Germinal center (tissue), 1 donor: ENCODE data around the gene SLX9.
"Not testable (repeated sequence)": the region's sequence is repeated elsewhere in the genome, so short reads cannot be mapped to it uniquely, and the experiment has no call there.

Experiments
- DNase-seq: peaks from one replicate; pipeline ENCODE4 v3.0.0; 2012; ENCODE audit warnings: mixed read lengths, low spot score

Gene SLX9

DNA sequence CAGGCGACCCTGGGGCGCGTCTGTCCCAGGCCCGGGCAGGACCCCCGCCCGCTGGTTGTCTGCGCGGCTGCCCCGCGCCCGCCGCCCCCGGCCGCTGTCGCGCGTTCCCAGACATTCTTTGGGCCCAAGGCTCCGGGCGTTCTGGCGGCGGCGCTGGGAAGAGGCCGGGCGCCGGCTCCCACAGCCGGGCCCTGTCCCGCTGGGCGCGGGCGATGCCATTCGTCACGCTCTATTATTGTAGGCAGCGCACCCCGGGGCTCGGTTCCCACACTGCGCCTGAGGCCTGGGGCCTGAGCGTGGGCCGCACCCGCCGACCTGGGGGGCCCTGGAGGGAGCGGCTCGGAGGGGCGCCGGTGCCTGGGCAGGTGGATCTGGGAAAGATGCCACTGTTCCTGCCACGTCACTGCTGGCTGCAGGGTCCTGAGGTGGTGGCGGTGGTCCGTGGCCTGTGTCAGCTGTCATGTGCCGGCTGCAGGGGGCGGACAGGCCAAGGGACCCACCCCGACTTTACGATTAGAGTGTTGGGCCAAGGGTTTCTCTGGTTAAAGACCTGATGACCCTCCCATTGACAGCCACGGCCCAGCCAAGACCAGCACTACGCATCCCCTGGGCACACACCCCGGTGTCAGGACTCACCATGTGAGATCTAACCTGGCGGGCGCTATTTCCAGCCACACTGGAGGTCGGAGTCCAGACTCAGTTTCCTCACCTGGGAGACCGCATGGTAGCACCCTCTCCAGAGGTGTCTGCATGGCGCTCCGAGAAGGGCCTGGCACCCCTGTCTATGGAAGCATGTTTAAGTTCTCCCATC lies 79.5 kb downstream of the SLX9 start:
- DNase-seq: no peak

DNA sequence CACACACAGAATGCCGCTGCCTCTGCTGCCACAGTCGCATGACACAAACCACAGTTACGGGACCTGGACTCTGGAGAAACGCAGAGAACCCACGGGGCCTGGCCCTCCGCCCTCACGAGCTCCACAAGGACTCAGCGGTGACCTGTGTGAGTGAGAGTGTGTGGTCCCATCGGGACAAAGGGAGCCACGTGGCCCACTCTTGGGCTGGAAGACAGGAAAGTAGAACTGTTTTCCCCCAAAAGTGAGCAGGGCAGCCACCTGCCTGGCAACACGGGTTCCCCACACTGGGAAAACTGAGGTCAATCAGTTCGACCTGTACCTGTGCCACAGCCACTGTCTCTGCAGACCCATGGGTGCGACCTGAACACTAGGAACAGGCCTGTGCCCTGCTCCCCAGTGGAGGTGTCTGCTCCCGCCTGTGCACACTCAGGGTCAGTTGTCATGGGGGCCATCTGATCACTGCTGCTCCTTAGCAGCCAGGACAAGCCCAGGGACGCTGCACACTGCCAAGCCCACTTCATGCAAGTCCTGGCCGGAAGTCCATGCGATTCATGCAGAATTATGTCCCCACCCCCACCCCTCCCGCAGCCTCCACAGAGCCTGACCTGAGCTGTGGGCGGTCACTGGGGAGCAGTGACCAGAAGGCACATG lies 80.2 kb downstream of the SLX9 start:
- DNase-seq: no peak

DNA sequence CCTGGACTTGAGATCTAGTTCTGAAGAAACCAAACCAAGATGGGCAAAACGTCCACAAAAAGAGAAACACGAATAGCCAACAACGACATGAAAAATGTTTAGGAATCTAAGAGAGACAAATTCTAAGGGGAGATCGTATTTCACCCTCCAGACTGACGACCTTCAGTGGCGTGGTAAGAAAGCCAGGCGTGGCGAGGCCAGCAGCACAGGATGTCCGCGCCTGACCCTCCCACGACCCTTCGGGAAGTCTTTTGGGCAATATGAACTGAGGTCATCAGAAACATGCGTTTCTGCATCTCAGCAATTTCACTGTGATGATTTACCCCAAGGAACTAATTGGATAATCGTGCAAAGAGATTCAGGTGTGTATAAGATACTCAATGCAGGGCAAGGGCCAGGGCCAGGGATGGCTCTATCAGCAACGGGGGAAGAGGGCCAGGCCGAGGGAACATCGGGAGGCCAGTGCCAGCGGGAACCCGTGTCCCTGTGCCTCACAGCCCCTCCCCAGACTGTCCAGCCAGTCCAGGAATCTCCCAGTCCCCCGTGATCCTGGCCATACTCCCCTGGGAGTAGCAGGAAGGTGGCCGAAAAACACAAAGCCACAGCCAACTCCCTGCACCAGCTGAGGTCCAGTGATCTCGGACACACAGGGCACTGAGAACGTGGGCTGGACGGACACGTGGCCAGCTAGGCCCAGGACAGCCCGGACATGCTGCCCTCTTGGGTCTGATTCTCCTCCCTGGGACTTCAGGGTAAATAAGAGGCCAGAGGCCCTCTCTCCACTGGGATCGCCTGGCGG lies 81.0 kb downstream of the SLX9 start:
- DNase-seq: no peak

DNA sequence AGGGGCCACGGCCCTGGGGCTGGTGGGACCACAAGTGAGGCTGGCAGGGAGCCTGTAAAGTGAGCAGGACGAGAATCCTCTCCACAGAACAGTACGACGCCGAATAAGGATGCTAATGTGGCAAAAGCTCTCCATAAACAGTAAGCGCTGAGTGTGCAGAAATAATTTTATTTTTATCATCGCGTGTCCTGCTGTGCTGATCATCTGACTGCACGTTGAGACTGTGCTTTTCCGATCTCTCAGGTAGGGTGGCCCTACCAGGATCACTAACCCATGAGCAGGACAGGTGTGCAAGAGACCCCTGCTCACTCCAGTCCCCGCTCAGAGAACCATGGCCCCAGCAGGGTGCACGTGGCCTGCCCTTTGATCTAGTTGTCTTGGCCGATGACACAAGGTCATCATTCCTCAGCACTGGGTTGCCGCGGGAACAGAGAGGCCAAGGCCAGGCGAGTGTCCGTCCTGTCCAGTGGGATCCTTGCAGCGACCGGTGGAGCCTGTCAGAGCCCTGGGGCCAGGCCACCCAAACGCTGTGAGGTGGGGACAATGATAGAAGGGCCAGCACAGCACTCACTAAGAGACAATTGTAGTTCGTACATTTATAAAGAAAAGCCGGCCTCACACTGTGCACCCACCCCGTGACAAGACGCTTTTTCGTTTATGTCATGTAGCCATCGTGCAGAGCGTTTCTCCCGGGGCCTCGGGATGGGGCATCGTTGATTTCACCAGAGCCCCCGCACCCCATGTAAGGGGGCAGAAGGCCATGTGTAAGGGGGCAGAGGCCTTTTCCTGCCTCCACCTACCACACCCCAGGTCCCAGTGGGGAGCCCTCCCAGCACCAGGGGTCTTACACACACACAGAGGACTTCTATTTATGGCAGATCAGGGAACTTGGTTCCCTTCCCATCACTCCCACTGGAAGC lies 81.9 kb downstream of the SLX9 start:
- no peak for DNase-seq

DNA sequence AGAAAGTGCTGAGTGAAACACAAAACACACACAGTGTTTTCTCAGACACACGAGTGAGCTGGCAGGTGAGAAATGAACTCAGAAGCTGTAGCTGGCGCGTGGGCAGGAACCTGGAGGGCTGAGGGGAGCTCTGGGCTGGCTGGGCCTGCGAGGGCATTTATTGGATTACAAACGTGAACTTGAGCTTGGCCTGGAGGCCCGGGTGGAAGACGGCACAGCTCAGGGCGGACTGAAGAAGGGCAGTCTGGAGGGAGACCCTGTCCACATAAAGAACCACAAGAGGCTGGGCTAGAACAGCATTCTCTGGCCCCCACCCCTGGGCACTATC lies 82.5 kb downstream of the SLX9 start:
- DNase-seq: no peak

DNA sequence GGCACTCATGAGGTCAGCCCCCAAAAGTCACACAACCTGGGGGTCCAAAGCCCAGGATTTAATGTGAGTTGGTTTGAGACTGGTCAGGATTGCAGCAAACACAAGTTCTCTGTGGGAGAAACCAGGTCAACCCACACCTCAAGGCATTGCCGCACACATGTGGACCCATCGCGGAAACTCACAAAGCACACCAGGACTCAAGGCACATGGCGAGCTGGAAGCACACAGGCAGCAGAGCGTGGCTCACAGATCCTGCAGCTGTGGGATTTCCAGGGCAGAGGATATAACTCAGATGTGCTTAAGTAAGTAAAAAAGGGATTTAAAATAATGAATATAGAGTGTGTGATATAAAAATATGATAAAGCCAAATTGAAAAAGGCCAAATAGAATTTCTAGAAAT lies 82.9 kb downstream of the SLX9 start:
- DNase-seq: no peak

DNA sequence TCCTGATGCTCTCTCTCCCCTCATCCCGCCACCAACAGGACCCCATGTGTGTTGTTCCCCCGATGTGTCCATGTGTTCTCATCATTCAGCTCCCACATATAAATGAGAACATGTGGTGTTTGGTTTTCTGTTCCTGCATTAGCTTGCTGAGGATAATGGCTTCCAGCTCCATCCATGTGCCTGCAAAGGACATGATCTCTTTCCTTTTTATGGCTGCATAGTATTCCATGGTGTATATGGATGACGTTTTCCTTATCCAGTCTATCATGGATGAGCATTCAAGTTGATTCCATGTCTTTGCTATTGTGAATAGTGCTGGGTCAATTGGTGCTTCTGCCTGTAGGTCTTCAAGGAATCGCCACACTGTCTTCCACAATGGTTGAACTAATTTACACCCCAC lies 84.7 kb downstream of the SLX9 start:
- not testable (repeated sequence) for DNase-seq

DNA sequence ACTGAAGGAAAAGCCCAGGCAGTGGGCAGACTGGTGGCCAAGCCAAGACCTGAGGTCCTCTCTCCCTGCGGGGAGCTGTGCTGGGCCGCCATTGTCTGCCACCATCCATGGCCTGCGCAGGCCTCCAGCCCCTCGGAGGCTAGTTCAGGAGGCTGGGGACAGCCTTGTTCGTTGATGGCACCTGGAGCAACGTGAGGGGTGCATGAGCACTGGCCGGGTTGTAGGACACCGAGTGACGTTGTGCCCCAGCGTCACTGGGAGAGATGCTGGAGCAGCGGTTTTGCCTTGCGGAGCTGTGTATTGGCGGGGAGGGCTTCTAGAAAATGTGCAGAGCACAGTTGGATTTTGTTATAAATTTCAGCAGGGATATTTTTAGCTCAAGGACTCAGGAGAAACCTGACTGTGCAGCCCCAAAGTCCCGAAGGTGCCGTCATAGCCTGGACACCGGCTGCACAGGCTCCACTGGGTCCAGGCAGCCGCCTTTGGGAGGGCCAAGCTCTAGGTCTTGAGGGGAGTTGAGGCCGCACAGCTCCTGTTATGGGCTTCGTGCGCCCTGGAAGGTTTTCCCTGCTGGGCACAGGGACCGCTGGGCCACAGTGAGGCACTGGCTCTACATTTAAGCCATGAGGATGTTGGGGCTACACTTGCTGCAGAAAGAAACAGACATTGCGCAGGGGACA lies 86.4 kb downstream of the SLX9 start:
- DNase-seq: no peak
